ENCODE measurements around the gene EIF2S2. TPM values are rescaled to one million over a fixed set of nuclear protein-coding genes. Genes with fewer than 3 reads are reported as not detected.

Gene EIF2S2
- polyA plus RNA-seq, 1 donor from 2014 or later, result 22.8 TPM

DNA sequence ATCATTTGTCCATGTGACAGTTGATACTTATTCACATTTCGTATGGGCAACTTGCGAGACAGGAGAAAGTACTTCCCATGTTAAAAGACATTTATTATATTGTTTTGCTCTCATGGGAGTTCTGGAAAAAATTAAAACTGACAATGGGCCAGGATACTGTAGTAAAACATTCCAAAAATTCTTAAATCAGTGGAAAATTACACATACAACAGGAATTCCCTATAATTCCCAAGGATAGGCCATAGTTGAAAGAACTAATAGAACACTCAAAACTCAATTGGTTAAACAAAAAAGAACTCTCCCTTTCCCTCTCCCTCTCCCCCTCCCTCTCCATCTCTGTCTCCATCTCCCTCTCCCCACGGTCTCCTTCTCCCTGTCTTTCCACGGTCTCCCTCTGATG, 19.4 kb upstream of the EIF2S2 start:
- H3K27ac Mint-ChIP-seq, result no peak overlapping the region
- H3K9me3 Mint-ChIP-seq, result no peaks in the 10 kb centered on the region
- peaks cover 7% of the 10 kb centered on the region for H3K27me3 Mint-ChIP-seq
- peaks cover 0 to 4% (median 0%) of the 10 kb centered on the region in 3 donors for H3K4me1 Mint-ChIP-seq
- no peaks in the 10 kb centered on the region for H3K36me3 Mint-ChIP-seq
- H3K4me3 Mint-ChIP-seq, result no peak overlapping the region

DNA sequence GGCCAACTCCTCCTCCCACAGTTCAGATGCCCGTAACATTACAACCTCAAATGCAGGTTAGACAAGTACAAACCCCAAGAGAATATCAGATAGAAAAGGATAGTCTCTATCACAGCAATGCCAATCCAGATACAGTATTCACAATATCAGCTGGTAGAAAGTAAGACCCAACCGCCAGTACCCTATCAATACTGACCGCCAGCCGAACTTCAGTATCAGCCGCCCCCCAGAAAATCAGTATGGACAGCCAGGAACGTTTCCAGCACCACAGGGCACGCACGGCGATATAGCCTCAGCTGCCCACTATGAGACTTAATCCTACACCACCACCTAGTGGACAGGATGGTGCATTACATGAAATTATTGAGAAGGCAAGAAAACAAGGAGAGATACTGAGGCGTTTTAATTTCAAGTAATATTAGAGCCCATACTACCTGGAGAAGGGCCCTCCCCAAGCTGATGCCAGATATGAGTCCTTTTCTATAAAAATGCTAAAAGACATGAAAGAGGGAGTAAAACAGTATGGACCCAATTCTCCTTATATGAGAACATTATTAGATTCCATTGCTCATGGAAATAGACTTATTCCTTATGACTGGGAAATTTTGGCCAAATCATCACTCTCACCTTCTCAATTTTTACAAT, 17.6 kb upstream of the EIF2S2 start:
- Mint-ChIP-seq H3K4me1 (peaks cover 3 to 7% (median 3%) of the 10 kb centered on the region in 3 donors), H3K36me3 (no peaks in the 10 kb centered on the region), H3K9me3 (no peaks in the 10 kb centered on the region), H3K27ac (no peak overlapping the region), H3K4me3 (peak overlapping the region in 3 of 4 donors; percentile 5 to 51 (median 45)), H3K27me3 (peaks cover 1% of the 10 kb centered on the region)

DNA sequence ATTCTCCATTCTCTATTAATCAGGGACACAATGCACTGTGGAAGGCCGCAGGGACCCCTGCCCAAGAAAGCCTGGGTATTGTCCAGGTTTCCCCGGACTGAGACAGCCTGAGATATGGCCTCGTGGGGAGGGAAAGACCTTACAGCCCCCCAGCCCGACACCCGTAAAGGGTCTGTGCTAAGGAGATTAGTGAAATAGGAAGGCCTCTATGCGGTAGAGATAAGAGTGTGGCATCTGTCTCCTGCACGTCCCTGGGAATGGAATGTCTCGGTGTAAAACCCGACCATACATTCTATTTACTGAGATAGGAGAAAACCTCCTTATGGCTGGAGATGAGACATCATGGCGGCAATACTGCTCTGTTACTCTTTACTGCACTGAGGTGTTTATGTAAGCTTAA, 15.7 kb upstream of the EIF2S2 start:
- peaks cover 9 to 13% (median 9%) of the 10 kb centered on the region in 3 donors for H3K4me1 Mint-ChIP-seq
- H3K4me3 Mint-ChIP-seq, result no peak overlapping the region
- no peak overlapping the region for H3K27ac Mint-ChIP-seq
- no peaks in the 10 kb centered on the region for H3K9me3 Mint-ChIP-seq
- no peaks in the 10 kb centered on the region for H3K36me3 Mint-ChIP-seq
- peaks cover 1% of the 10 kb centered on the region for H3K27me3 Mint-ChIP-seq

DNA sequence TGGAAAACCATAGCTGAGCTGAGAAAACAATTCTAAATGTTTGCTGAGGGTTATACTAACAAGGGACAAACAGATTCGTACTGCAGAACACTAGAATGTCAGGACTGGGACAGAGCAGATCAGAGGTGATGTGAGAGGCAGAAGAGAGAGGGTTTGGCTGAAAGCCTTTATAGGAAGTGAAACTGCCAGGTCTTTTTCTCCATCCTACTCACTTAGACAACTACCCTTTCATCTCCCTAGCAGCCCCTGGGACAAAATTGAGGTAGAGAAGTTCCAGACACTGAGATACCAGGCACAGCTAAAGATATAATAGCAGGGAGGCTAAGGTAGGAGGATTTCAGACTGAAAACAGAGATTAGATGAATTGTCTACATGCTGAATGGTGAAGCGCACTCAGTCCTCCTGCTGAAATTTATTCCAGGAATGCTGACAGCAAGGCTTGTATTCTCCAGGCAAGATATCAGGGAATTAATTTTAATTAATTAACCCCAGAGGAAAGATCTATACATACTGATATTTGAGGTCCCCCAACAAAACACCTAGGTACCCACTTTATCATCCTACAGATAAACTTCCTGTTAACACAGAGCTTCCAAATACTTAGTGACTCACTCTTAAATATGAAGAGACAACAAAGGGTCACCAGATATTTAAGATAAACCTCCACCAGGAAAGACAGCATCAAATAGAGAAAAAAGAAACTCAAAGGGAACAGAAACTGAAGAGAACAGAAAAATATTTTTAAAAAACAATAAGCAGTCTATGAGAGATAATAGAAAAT, 12.6 kb upstream of the EIF2S2 start:
- H3K27me3 Mint-ChIP-seq, result no peaks in the 10 kb centered on the region
- peaks cover 9 to 13% (median 12%) of the 10 kb centered on the region in 3 donors for H3K4me1 Mint-ChIP-seq
- no peaks in the 10 kb centered on the region for H3K36me3 Mint-ChIP-seq
- H3K27ac Mint-ChIP-seq, result no peak overlapping the region
- no peak overlapping the region for H3K4me3 Mint-ChIP-seq
- no peaks in the 10 kb centered on the region for H3K9me3 Mint-ChIP-seq

DNA sequence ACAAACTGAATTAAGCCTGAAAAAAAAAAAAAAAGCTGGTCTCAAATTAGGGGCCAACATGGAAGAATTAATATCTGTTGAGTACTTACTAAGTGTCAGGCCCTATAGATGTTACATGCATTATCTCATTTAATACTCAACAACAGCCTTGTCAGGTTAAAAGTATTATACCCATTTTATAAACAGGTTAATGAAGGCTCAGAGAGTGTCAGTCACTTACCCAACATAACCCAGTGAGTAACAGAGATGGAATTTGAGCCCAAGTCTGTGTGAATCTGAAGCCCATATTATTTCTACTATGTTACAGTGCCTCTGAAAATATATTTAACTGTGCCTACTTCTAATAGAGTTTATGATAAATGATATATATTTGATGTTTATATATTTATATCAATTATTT, 11.3 kb upstream of the EIF2S2 start:
- H3K9me3 Mint-ChIP-seq, result no peaks in the 10 kb centered on the region
- no peaks in the 10 kb centered on the region for H3K36me3 Mint-ChIP-seq
- no peaks in the 10 kb centered on the region for H3K27me3 Mint-ChIP-seq
- no peak overlapping the region for H3K4me3 Mint-ChIP-seq
- H3K4me1 Mint-ChIP-seq, result peaks cover 9 to 13% (median 9%) of the 10 kb centered on the region in 3 donors
- no peak overlapping the region for H3K27ac Mint-ChIP-seq

DNA sequence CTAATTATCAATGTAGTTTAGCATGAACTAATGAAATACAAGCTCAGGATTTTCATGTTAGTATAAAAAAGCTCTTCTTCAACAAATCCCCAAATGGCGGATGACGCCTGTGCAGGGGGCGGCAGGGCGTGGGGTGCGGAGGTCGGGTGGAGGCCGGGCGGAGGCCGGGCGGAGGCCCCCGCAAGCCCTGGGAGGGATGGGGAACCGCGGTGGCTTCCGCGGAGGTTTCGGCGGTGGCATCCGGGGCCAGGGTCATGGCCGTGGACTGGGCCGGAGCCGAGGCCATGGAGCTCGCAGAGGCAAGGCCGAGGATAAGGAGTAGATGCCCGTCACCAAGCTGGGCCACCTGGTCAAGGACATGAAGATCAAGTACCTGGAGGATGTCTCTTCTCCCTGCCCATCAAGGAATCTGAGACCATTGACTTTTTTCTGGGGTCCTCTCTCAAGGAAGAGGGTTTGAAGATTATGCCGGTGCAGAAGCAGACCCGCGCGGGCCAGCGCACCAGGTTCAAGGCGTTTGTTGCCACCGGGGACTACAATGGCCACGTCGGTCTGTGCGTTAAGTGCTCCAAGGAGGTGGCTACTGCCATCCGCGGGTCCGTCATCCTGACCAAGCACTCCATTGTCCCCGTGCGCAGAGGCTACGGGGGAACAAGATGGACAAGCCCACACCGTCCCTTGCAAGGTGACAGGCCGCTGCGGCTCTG, 10.4 kb upstream of the EIF2S2 start:
- peaks cover 9 to 13% (median 9%) of the 10 kb centered on the region in 3 donors for H3K4me1 Mint-ChIP-seq
- H3K27me3 Mint-ChIP-seq, result no peaks in the 10 kb centered on the region
- H3K36me3 Mint-ChIP-seq, result no peaks in the 10 kb centered on the region
- H3K27ac Mint-ChIP-seq, result no peak overlapping the region
- H3K9me3 Mint-ChIP-seq, result no peaks in the 10 kb centered on the region
- H3K4me3 Mint-ChIP-seq, result no peak overlapping the region

DNA sequence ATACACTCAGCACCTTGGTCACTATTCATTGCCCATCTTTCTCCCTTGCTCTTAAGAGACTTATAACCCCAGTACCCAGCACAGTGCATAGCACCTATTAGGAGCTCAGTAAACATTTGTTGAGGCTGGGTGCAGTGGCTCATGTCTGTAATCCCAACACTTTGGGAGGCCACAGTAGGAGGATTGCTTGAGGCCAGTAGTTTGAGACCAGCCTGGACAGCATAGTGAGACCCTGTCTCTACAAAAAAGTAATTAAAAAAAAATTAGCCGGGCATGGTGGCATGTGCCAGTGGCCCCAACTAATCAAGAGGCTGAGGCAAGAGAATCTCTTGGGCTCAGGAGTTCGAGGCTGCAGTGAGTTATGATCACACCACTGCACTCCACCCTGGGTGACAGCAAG, 8.2 kb upstream of the EIF2S2 start:
- no peak overlapping the region for H3K27ac Mint-ChIP-seq
- H3K27me3 Mint-ChIP-seq, result peaks cover 2% of the 10 kb centered on the region
- H3K4me1 Mint-ChIP-seq, result peaks cover 9 to 13% (median 9%) of the 10 kb centered on the region in 3 donors
- H3K9me3 Mint-ChIP-seq, result no peaks in the 10 kb centered on the region
- H3K4me3 Mint-ChIP-seq, result no peak overlapping the region
- H3K36me3 Mint-ChIP-seq, result no peaks in the 10 kb centered on the region

DNA sequence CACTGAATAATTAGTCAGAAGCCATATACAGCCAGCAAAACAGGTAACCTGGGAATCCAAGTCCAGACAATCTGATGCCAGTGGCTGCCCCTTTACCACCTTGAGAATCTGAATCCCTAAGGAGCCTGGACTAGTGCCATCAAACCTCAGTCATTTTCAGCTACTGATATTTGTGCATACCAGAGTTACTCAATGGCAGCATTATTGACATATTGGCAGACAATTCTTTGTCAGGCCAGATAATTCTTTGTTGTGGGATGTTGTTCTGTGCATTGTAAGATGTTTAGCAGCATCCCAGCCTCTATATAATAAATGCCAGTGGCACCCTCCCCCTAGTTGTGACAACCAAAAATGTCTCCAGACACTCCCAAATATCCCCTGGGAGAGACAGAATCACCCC, 3.2 kb upstream of the EIF2S2 start:
- H3K27me3 Mint-ChIP-seq, result peaks cover 2% of the 10 kb centered on the region
- no peaks in the 10 kb centered on the region for H3K36me3 Mint-ChIP-seq
- H3K9me3 Mint-ChIP-seq, result peaks cover 0 to 3% (median 0%) of the 10 kb centered on the region in 3 donors
- H3K4me1 Mint-ChIP-seq, result peaks cover 12% of the 10 kb centered on the region in 3 donors
- peak overlapping the region in 1 of 3 donors; percentile 79 for H3K27ac Mint-ChIP-seq
- H3K4me3 Mint-ChIP-seq, result peak overlapping the region in 1 of 4 donors; percentile 82

DNA sequence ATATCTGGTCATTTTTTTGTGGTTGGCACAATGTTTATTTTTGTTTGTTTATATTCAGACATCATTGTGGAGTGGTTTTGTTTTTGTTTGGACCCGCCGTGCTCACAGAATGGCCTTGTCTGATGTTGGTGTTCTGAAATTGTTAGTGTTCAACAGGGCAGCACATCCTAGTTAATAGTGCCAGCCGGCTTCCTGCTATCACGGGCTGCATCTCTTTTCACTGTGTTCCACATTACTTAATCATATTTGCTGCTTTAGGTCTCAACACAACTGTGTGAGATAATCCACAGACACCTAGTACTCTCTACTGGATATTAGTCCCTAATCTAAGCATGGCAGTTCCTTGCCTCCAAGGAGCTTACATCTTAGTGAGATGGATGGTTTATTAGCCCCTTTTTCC, 2.8 kb upstream of the EIF2S2 start:
- H3K9me3 Mint-ChIP-seq, result peaks cover 0 to 3% (median 0%) of the 10 kb centered on the region in 3 donors
- peak overlapping the region in 2 of 4 donors; percentile 68 to 82 for H3K4me3 Mint-ChIP-seq
- peaks cover 14 to 15% (median 15%) of the 10 kb centered on the region in 3 donors for H3K4me1 Mint-ChIP-seq
- peaks cover 2% of the 10 kb centered on the region for H3K27me3 Mint-ChIP-seq
- H3K27ac Mint-ChIP-seq, result peak overlapping the region in 1 of 3 donors; percentile 79
- no peaks in the 10 kb centered on the region for H3K36me3 Mint-ChIP-seq

DNA sequence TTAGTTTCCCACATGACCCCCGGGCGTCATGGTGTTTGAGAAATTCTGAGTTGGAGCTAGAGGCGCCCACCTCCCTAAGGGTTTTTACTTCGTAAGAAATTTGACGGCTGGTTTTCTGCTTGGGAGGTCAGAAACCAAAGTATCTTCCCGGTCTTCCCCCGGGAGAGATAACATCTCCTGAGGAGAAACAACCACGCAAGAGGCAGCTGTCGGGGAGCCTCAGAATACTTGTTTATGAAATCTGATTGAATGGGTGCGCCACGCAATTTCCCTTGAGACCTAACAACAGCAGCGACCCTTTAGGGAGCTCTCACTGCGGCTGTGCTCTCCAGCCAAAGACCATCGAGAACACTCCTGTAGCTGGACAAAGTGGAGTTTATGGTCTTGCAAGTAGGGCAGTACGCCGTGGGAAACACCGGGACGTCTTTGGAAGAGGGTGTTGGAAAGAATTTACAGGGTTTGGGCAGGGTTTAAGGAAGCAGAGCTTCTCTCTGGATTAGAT, 608 bp upstream of the EIF2S2 start:
- Mint-ChIP-seq H3K27me3 (peaks cover 2% of the 10 kb centered on the region), H3K27ac (peak overlapping the region; percentile 94 to 98 (median 97)), H3K36me3 (no peaks in the 10 kb centered on the region), H3K4me1 (peaks cover 26 to 30% (median 29%) of the 10 kb centered on the region in 3 donors), H3K4me3 (peak overlapping the region; percentile 93 to 99 (median 96)), H3K9me3 (peaks cover 0 to 3% (median 0%) of the 10 kb centered on the region in 3 donors)

DNA sequence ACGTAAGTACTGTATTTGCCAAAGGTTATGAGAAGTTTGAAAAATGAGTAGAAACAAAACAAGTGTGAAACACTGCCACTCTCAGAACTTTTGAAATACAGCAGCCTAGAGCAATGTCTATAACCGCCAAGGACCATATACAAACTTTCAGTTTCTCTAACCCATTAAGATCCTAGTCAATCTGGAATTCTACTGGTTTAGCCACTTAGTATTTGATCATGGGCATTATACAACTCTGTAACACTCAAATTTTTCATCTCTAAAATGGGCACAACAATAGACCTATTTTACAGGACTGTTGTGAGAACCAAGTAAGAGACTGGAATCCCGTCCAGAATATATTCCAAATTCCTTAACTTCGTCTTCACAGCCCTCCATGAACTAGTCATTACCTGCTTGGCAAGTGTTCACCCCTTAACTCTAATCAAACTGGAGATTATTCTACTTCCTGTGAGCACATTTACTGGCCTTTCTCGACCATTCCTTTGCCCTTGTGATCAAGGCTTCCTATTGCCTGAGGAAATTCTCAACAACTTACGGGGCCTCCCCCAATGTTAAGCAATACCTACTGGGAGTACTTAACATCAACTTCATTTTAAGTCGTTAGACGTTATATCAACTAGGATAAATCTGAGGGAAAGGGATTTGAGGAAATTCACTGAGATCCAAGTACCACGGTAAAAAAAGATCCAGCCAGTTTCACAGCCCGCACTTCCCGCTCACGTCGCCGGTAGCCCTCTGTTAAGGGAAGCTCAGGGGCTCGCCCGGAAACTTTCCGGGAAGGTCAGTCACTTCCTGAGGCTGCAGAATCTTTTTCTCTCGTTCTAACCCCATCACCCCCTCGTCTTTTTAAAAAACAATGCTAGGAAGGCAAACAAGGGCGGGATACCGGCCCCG, 1.1 kb downstream of the EIF2S2 start:
- no peaks in the 10 kb centered on the region for H3K27me3 Mint-ChIP-seq
- H3K4me1 Mint-ChIP-seq, result peaks cover 29 to 41% (median 32%) of the 10 kb centered on the region in 3 donors
- H3K9me3 Mint-ChIP-seq, result peaks cover 0 to 3% (median 0%) of the 10 kb centered on the region in 3 donors
- H3K27ac Mint-ChIP-seq, result peak overlapping the region; percentile 94 to 98 (median 97)
- peak overlapping the region; percentile 93 to 99 (median 96) for H3K4me3 Mint-ChIP-seq
- no peaks in the 10 kb centered on the region for H3K36me3 Mint-ChIP-seq

DNA sequence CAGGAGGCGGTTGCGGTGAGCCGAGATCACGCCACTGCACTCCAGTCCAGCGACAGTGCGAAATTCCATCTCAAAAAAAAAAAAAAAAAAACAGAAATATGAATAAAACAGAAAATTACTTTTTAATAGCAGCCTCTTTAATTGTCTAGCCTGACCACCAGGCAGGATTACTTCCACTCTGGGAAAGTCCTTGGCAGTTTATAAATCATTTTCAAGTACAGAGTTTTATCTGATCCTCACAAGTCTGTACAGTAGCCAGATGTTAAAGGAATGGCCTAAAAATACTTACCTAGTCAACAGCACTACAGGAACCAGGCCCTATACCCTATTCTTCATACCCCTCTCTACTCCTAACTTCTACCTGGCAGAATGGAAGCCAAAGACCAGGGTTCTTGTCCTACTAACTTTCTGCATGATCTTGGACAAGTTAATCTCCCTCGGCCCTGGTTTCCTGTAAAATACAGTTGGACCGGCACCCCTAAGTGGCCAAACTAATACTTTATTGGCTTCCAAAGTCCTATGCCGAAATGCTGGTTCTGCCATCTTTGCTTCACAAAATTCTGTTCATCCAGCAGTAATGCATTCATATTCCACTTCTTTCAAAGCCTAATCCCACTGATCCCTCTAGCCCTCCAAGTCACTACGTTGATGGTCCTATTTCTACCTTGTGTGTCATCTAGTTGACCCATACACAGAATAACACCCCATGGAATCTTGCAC, 1.9 kb downstream of the EIF2S2 start:
- H3K36me3 Mint-ChIP-seq, result no peaks in the 10 kb centered on the region
- peak overlapping the region; percentile 93 to 99 (median 96) for H3K4me3 Mint-ChIP-seq
- no peaks in the 10 kb centered on the region for H3K27me3 Mint-ChIP-seq
- H3K9me3 Mint-ChIP-seq, result peaks cover 0 to 3% (median 0%) of the 10 kb centered on the region in 3 donors
- peaks cover 32 to 47% (median 35%) of the 10 kb centered on the region in 3 donors for H3K4me1 Mint-ChIP-seq
- H3K27ac Mint-ChIP-seq, result peak overlapping the region; percentile 48 to 94 (median 57)

DNA sequence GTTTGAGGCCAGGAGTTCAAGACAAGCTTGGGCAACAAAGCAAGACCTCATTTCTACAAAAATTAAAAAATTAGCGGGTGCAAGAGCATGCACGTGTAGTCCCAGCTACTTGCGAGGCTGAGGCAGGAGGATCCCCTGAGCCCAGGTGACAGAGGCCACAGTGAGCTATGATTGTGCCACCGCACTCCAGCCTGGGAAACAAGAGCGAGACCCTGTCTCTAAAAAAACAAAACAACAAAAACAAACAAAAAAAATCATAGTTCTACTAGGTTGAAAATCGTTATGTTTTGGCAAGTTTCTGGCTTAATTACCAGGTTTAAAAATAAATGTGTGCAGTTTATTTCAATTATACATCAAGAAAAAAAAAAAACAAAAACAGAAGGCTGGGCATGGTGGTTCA, 2.6 kb downstream of the EIF2S2 start:
- Mint-ChIP-seq H3K4me3 (peak overlapping the region in 2 of 4 donors; percentile 63 to 80), H3K27me3 (no peaks in the 10 kb centered on the region), H3K36me3 (no peaks in the 10 kb centered on the region), H3K9me3 (peaks cover 0 to 3% (median 0%) of the 10 kb centered on the region in 3 donors), H3K4me1 (peaks cover 32 to 52% (median 36%) of the 10 kb centered on the region in 3 donors), H3K27ac (peak overlapping the region in 2 of 3 donors; percentile 19 to 81)
